Panc1 (cell line): ENCODE measurements around the gene P2RY8. TPM values are rescaled to one million over a fixed set of nuclear protein-coding genes. Genes with fewer than 3 reads are reported as not detected.
"Not testable (repeated sequence)": the region's sequence is repeated elsewhere in the genome, so short reads cannot be mapped to it uniquely, and the experiment has no call there.

Experiments
- ATAC-seq: fragments of 200-7000 bp; cut with Tn5 transposase; 2 replicates; pipeline ENCODE4 v1.9.1; 2020; ENCODE audit warnings: mild to moderate bottlenecking, moderate library complexity
- BruUV-seq: library from RNA; stranded (reverse); fragments of 400-500 nt; replicated peaks from 2 replicates; lab custom pipeline; 2021; lab: Mats Ljungman, UMichigan
- CTCF ChIA-PET: fragments of 300-600 bp; sonication (Branson Sonifier 250); formaldehyde crosslinking; loops from one replicate; lab custom pipeline; 2022; ENCODE audit warnings: antibody characterized with exemption; lab: Charles Lee
- POLR2A ChIA-PET: fragments of 300-600 bp; sonication (Branson Sonifier 250); formaldehyde crosslinking; loops from one replicate; lab custom pipeline; 2022; ENCODE audit warnings: antibody characterized with exemption; lab: Charles Lee
- DNase-seq: peaks from one replicate; pipeline ENCODE4 v3.0.0-alpha.2; 2010; ENCODE audit warnings: low read depth, low spot score
- H3K27ac ChIP-seq: 2 replicates; pipeline ENCODE4 v1.5.1; 2011; ENCODE audit warnings: mild to moderate bottlenecking, low read length, inconsistent platforms
- H3K27me3 ChIP-seq: fragments of 200-500 bp; sonication (Bioruptor generic); 2 replicates; pipeline ENCODE4 v1.6.0; 2014; ENCODE audit warnings: low read length, inconsistent platforms; ENCODE audit not compliant: control insufficient read depth, insufficient read depth
- H3K36me3 ChIP-seq: fragments of 200-500 bp; sonication (Bioruptor generic); 2 replicates; pipeline ENCODE4 v1.5.1; 2014; ENCODE audit warnings: inconsistent platforms, mild to moderate bottlenecking, low read length, moderate library complexity; ENCODE audit not compliant: control insufficient read depth, insufficient read depth
- H3K4me1 ChIP-seq: 2 replicates; pipeline ENCODE4 v1.5.1; 2011; ENCODE audit warnings: inconsistent platforms, mild to moderate bottlenecking, low read length, moderate library complexity; ENCODE audit not compliant: control insufficient read depth, insufficient read depth
- H3K4me3 ChIP-seq, 2 experiments: 2 replicates each; pipeline ENCODE4 v1.5.1; 2011 to 2012; ENCODE audit warnings: low read depth in 2 of 2, low read length in 2 of 2, mild to moderate bottlenecking in 2 of 2, inconsistent platforms in 1 of 2, moderate library complexity in 1 of 2
- H3K9me3 ChIP-seq: fragments of 200-500 bp; sonication (Bioruptor generic); 2 replicates; pipeline ENCODE4 v1.5.1; 2014; ENCODE audit warnings: low read depth, mild to moderate bottlenecking, inconsistent platforms, low read length, moderate library complexity; ENCODE audit not compliant: control insufficient read depth, insufficient read depth
- CTCF ChIP-seq: fragments of 450-650 bp; IDR thresholded peaks from 2 replicates; pipeline ENCODE4 v1.5.1; 2017; ENCODE audit warnings: mild to moderate bottlenecking
- POLR2AphosphoS5 ChIP-seq: IDR thresholded peaks from 2 replicates; pipeline ENCODE4 v1.6.1; 2012; ENCODE audit warnings: mild to moderate bottlenecking, low read depth, low read length, moderate library complexity
- SIN3A ChIP-seq: IDR thresholded peaks from 2 replicates; pipeline ENCODE4 v1.6.1; 2012; ENCODE audit warnings: low read depth, mild to moderate bottlenecking, low read length, moderate library complexity, borderline replicate concordance; ENCODE audit not compliant: insufficient read depth
- TCF7L2 ChIP-seq: IDR thresholded peaks from 2 replicates; pipeline ENCODE4 v1.6.1; 2011; ENCODE audit warnings: mild to moderate bottlenecking, low read depth, low read length, inconsistent platforms
- in situ Hi-C: cut with HindIII; loops from 2 replicates; pipeline ENCODE4 v1.10.0; 2016; ENCODE audit warnings: low sequenced_read_pairs, low pct_unique_long_range_greater_than_20kb
- intact Hi-C: fragments of 100-400 bp; cut with micrococcal nuclease; formaldehyde crosslinking; loops from one replicate; pipeline ENCODE4 v1.10.0; 2022; ENCODE audit not compliant: unreplicated experiment
- total RNA-seq: library from RNA; stranded (reverse); gene quantifications from one replicate; pipeline ENCODE4 v1.2.1, GENCODE V29; 2021; ENCODE audit not compliant: unreplicated experiment
- TF ChIP-seq, protein P1 (sequence below), 2 experiments: IDR thresholded peaks; 2 replicates each; pipeline ENCODE4 v1.6.1; 2011 to 2012; ENCODE audit warnings: low read depth in 2 of 2, control low read depth in 1 of 2, low read length in 1 of 2, mild to moderate bottlenecking in 1 of 2, moderate library complexity in 1 of 2; ENCODE audit not compliant: insufficient read depth in 1 of 2

The P2RY8 gene
- total RNA-seq, 1 experiment from 2014 or later: 0.18 TPM

GRCh38 chrX:1558761-1559468 lies 21.9 kb upstream of the P2RY8 start:
- ChIA-PET CTCF (no interaction called here), POLR2A (no interaction called here)
- H3K9me3 ChIP-seq: no peaks in the 10 kb centered on the region
- no peaks in the 10 kb centered on the region for H3K4me1 ChIP-seq
- no peaks in the 10 kb centered on the region for H3K36me3 ChIP-seq
- in situ Hi-C loops (no loop called here), intact Hi-C loops (no loop called here)
- ATAC-seq (no peak), DNase-seq (no peak)
- BruUV-seq: no TSS peak
- no peak overlapping the region for H3K4me3 ChIP-seq
- TF ChIP-seq, protein P1, sequence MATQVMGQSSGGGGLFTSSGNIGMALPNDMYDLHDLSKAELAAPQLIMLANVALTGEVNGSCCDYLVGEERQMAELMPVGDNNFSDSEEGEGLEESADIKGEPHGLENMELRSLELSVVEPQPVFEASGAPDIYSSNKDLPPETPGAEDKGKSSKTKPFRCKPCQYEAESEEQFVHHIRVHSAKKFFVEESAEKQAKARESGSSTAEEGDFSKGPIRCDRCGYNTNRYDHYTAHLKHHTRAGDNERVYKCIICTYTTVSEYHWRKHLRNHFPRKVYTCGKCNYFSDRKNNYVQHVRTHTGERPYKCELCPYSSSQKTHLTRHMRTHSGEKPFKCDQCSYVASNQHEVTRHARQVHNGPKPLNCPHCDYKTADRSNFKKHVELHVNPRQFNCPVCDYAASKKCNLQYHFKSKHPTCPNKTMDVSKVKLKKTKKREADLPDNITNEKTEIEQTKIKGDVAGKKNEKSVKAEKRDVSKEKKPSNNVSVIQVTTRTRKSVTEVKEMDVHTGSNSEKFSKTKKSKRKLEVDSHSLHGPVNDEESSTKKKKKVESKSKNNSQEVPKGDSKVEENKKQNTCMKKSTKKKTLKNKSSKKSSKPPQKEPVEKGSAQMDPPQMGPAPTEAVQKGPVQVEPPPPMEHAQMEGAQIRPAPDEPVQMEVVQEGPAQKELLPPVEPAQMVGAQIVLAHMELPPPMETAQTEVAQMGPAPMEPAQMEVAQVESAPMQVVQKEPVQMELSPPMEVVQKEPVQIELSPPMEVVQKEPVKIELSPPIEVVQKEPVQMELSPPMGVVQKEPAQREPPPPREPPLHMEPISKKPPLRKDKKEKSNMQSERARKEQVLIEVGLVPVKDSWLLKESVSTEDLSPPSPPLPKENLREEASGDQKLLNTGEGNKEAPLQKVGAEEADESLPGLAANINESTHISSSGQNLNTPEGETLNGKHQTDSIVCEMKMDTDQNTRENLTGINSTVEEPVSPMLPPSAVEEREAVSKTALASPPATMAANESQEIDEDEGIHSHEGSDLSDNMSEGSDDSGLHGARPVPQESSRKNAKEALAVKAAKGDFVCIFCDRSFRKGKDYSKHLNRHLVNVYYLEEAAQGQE (IDR thresholded peaks at IDR 0.05; ENCODE audit: insufficient read depth in 1 of 2, low read depth in 2 of 2, low read length in 1 of 2): no peak
- TF ChIP-seq CTCF (no peak), SIN3A (no peak), POLR2AphosphoS5 (no peak)
- H3K27me3 ChIP-seq: no peaks in the 10 kb centered on the region
- H3K27ac ChIP-seq: no peak overlapping the region

- in situ Hi-C loops, intact Hi-C loops, POLR2A ChIA-PET, H3K27ac ChIP-seq, H3K27me3 ChIP-seq, H3K9me3 ChIP-seq, H3K4me1 ChIP-seq, DNase-seq, ATAC-seq, H3K4me3 ChIP-seq, BruUV-seq, H3K36me3 ChIP-seq, CTCF ChIA-PET: not testable (repeated sequence)
Measured at GRCh38 chrX:1557442-1557841, 20.5 kb upstream of the P2RY8 start.

DNA sequence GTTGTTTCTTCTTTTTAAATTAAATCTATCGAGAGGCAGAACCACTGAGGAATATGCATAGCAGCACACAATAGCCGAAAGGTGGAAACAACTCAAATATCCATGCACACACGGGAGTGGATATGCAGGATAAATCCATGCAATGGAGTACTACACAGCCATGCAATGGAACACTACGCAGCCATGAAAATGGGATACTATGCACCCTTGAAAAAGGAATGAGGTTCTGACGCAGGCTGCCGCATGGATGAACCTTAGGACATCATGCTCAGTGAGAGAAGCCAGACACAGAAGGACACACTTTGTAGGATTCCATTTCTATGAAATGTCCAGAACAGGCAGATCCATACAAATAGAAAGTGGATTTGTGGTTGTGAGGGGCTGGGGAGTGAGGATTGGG lies 18.4 kb upstream of the P2RY8 start:
- CTCF ChIA-PET: no interaction called here
- H3K27ac ChIP-seq: no peak overlapping the region
- POLR2A ChIA-PET: no interaction called here
- no peak for TF ChIP-seq POLR2AphosphoS5
- TF ChIP-seq, protein P1 (IDR thresholded peaks at IDR 0.05; ENCODE audit: insufficient read depth in 1 of 2, low read depth in 2 of 2, low read length in 1 of 2): no peak
- TF ChIP-seq TCF7L2: no peak
- TF ChIP-seq CTCF: no peak
- TF ChIP-seq SIN3A: no peak
- in situ Hi-C loops: no loop called here
- no peaks in the 10 kb centered on the region for H3K36me3 ChIP-seq
- no peaks in the 10 kb centered on the region for H3K4me1 ChIP-seq
- ATAC-seq (no peak), DNase-seq (no peak)
- no peaks in the 10 kb centered on the region for H3K27me3 ChIP-seq
- no peak overlapping the region for H3K4me3 ChIP-seq
- H3K9me3 ChIP-seq: no peaks in the 10 kb centered on the region
- BruUV-seq: no TSS peak
- intact Hi-C loops: no loop called here
